ENCODE measurements around the gene OR51L1. TPM values are rescaled to one million over a fixed set of nuclear protein-coding genes. Genes with fewer than 3 reads are reported as not detected.

Gene OR51L1
- total RNA-seq, 1 experiment from 2014 or later = not detected

GRCh38 chr11:5046754-5047330, 52.2 kb downstream of the OR51L1 start:
- DNase-seq (ENCODE audit: low read depth) = no peak

Other genes with a start within 250 kb of the OR51L1 start
- gene OR51F1, start 224.9 kb upstream of the OR51L1 start, total RNA-seq (2014; rRNA removed; shearing (Covaris generic)) = not detected in 2 replicates
- gene OR52R1, start 190.5 kb upstream of the OR51L1 start, total RNA-seq (2014; rRNA removed; shearing (Covaris generic)) = not detected in 2 replicates
- gene OR51F2, start 173.5 kb upstream of the OR51L1 start, total RNA-seq (2014; rRNA removed; shearing (Covaris generic)) = not detected in 2 replicates
- gene OR51S1, start 145.6 kb upstream of the OR51L1 start, total RNA-seq (2014; rRNA removed; shearing (Covaris generic)) = not detected in 2 replicates
- gene OR51T1, start 113.0 kb upstream of the OR51L1 start, total RNA-seq (2014; rRNA removed; shearing (Covaris generic)) = not detected in 2 replicates
- gene OR51A7, start 91.1 kb upstream of the OR51L1 start, total RNA-seq (2014; rRNA removed; shearing (Covaris generic)) = not detected in 2 replicates
- not detected in 2 replicates for gene OR51G2, start 75.5 kb upstream of the OR51L1 start, total RNA-seq (2014; rRNA removed; shearing (Covaris generic))
- not detected in 2 replicates for gene OR51G1, start 70.5 kb upstream of the OR51L1 start, total RNA-seq (2014; rRNA removed; shearing (Covaris generic))
- gene OR51A4, start 47.2 kb upstream of the OR51L1 start, total RNA-seq (2014; rRNA removed; shearing (Covaris generic)) = not detected in 2 replicates
- not detected in 2 replicates for gene OR51A2, start 39.1 kb upstream of the OR51L1 start, total RNA-seq (2014; rRNA removed; shearing (Covaris generic))
- gene OR52J3, start 51.7 kb downstream of the OR51L1 start, total RNA-seq (2014; rRNA removed; shearing (Covaris generic)) = not detected in 2 replicates
- not detected in 2 replicates for gene OR52E2, start 64.8 kb downstream of the OR51L1 start, total RNA-seq (2014; rRNA removed; shearing (Covaris generic))
- gene OR52E1, start 74.7 kb downstream of the OR51L1 start, total RNA-seq (2014; rRNA removed; shearing (Covaris generic)) = not detected in 2 replicates
- gene OR52A5, start 143.5 kb downstream of the OR51L1 start, total RNA-seq (2014; rRNA removed; shearing (Covaris generic)) = not detected in 2 replicates
- under 0.01 TPM in 1 of 2 replicates, not detected in the other for gene OR52A1, start 159.9 kb downstream of the OR51L1 start, total RNA-seq (2014; rRNA removed; shearing (Covaris generic))
- gene OR51V1, start 205.8 kb downstream of the OR51L1 start, total RNA-seq (2014; rRNA removed; shearing (Covaris generic)) = not detected in 2 replicates
- gene HBB, start 232.2 kb downstream of the OR51L1 start, total RNA-seq (2014; rRNA removed; shearing (Covaris generic)) = not detected in 2 replicates
- gene HBD, start 239.6 kb downstream of the OR51L1 start, total RNA-seq (2014; rRNA removed; shearing (Covaris generic)) = not detected in 2 replicates

Data from Daoy (cell line).